Neuronal stem cell (in vitro differentiated cells): ENCODE results near the gene DCP2.

Source experiments
- DNase-seq: peaks from one replicate; pipeline ENCODE4 v3.0.0-alpha.2; 2013; ENCODE audit warnings: low spot score
- H2AFZ ChIP-seq: one replicate; pipeline ENCODE4 v1.6.1; 2013; ENCODE audit warnings: mild to moderate bottlenecking, low read length, inconsistent platforms
- H2AK5ac ChIP-seq: 2 replicates; pipeline ENCODE4 v1.6.1; 2013; ENCODE audit warnings: low read depth, mild to moderate bottlenecking, inconsistent platforms, low read length, moderate library complexity, mixed read lengths
- H2BK120ac ChIP-seq: 2 replicates; pipeline ENCODE4 v1.6.1; 2013; ENCODE audit warnings: low read depth, mild to moderate bottlenecking, inconsistent platforms, low read length, moderate library complexity, mixed read lengths
- H2BK12ac ChIP-seq: one replicate; pipeline ENCODE4 v1.6.1; 2013; ENCODE audit warnings: low read length, inconsistent platforms
- H2BK15ac ChIP-seq: 2 replicates; pipeline ENCODE4 v1.6.1; 2013; ENCODE audit warnings: mild to moderate bottlenecking, low read length, inconsistent platforms, mixed read lengths
- H2BK5ac ChIP-seq: one replicate; pipeline ENCODE4 v1.6.1; 2013; ENCODE audit warnings: inconsistent platforms, mild to moderate bottlenecking, low read length, moderate library complexity
- H3K14ac ChIP-seq: one replicate; pipeline ENCODE4 v1.6.1; 2013; ENCODE audit warnings: low read length, inconsistent platforms
- H3K18ac ChIP-seq: 2 replicates; pipeline ENCODE4 v1.6.1; 2013; ENCODE audit warnings: low read length, inconsistent platforms
- H3K23ac ChIP-seq: 2 replicates; pipeline ENCODE4 v1.6.1; 2013; ENCODE audit warnings: low read depth, mild to moderate bottlenecking, mixed read lengths, low read length, inconsistent platforms; ENCODE audit not compliant: poor library complexity
- H3K27ac ChIP-seq: replicated peaks from 3 replicates; pipeline ENCODE4 v1.5.1; 2013; ENCODE audit warnings: low read length, inconsistent platforms
- H3K27me3 ChIP-seq, 3 experiments: 2 replicates each; pipeline ENCODE4 v1.6.1; 2013; ENCODE audit warnings: low read length in 3 of 3, mild to moderate bottlenecking in 2 of 3, inconsistent platforms in 1 of 3, low read depth in 1 of 3, mixed read lengths in 1 of 3, moderate library complexity in 1 of 3; ENCODE audit not compliant: control insufficient read depth in 3 of 3, insufficient read depth in 3 of 3
- H3K36me3 ChIP-seq, 2 donors: replicated peaks in 1 of 2; 2 replicates each; pipeline ENCODE4 v1.6.1; 2013; ENCODE audit warnings: low read length in 2 of 2; ENCODE audit not compliant: control insufficient read depth in 2 of 2, insufficient read depth in 2 of 2
- H3K4ac ChIP-seq: 2 replicates; pipeline ENCODE4 v1.6.1; 2013; ENCODE audit warnings: inconsistent platforms, mild to moderate bottlenecking, low read length, moderate library complexity
- H3K4me1 ChIP-seq, 2 donors: 1 replicate in 1 of 2; 2 replicates in 1 of 2; pipeline ENCODE4 v1.6.1; 2013; ENCODE audit warnings: low read length in 2 of 2, low read depth in 1 of 2; ENCODE audit not compliant: control insufficient read depth in 2 of 2, insufficient read depth in 1 of 2
- H3K4me2 ChIP-seq: one replicate; pipeline ENCODE4 v1.6.1; 2013; ENCODE audit warnings: mild to moderate bottlenecking, low read length, inconsistent platforms; ENCODE audit not compliant: insufficient read depth, poor library complexity, severe bottlenecking
- H3K4me3 ChIP-seq, 2 donors: 2 replicates each; pipeline ENCODE4 v1.5.1; 2013; ENCODE audit warnings: low read length in 2 of 2, mild to moderate bottlenecking in 2 of 2, inconsistent platforms in 1 of 2, moderate library complexity in 1 of 2
- H3K79me1 ChIP-seq: one replicate; pipeline ENCODE4 v1.6.1; 2013; ENCODE audit warnings: low read depth, mild to moderate bottlenecking, inconsistent platforms, low read length, moderate library complexity
- H3K9ac ChIP-seq: one replicate; pipeline ENCODE4 v1.6.1; 2013; ENCODE audit warnings: mild to moderate bottlenecking, low read depth, low read length, inconsistent platforms; ENCODE audit not compliant: poor library complexity
- H3K9me3 ChIP-seq, 2 donors: replicated peaks in 1 of 2; 2 replicates each; pipeline versions ENCODE3 to v1.6.1; 2013; ENCODE audit warnings: low read length in 2 of 2, mild to moderate bottlenecking in 2 of 2, inconsistent platforms in 1 of 2, low read depth in 1 of 2, mixed read lengths in 1 of 2, moderate library complexity in 1 of 2; ENCODE audit not compliant: control insufficient read depth in 2 of 2, insufficient read depth in 1 of 2
- H4K8ac ChIP-seq: one replicate; pipeline ENCODE4 v1.6.1; 2013; ENCODE audit warnings: low read depth, mild to moderate bottlenecking, inconsistent platforms, low read length, moderate library complexity
- H4K91ac ChIP-seq: one replicate; pipeline ENCODE4 v1.6.1; 2013; ENCODE audit warnings: low read length, low read depth, mild to moderate bottlenecking, inconsistent platforms; ENCODE audit not compliant: poor library complexity
- WGBS, 2 donors: extraction: QIAGEN DNeasy Blood & Tissue Kit; methylation state at CpG; one replicate each; pipeline ENCODE4 v1.1.7; 2013; ENCODE audit warnings: missing lambda C conversion rate in 2 of 2, mixed read lengths in 1 of 2; ENCODE audit not compliant: insufficient read length in 2 of 2, insufficient replicate concordance in 1 of 2; ENCODE audit errors: extremely low coverage in 2 of 2; 5-methylcytosine and 5-hydroxymethylcytosine counted together

The DCP2 gene

DNA sequence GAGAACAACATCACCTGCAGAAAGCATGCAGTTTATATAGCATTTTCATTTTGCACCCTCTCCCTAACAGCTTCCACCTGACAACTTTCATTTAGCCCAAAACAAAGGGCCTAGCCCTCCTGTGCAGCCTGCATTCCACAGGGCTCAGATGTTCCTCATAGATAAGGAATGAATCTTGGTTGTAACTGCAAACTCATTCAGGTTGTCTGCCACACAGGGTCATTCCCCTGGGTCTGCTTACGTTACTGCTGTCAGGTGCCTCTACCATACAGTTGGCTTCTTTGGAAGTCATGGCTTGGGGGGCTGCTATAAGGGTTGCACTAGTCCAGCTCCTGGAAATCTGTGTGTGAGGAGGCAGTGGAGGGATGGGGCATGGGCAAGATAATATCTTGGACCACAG, 2.7 kb upstream of the DCP2 start:
- Histone ChIP-seq H3K23ac (no peak overlapping the region), H3K4ac (no peak overlapping the region), H3K14ac (no peak overlapping the region), H2BK5ac (no peak overlapping the region), H3K4me1 (peaks cover 13 to 17% of the 10 kb centered on the region in 2 donors), H3K4me2 (no peak overlapping the region), H2AK5ac (no peak overlapping the region), H2BK15ac (no peak overlapping the region), H3K9me3 (no peaks in the 10 kb centered on the region), H3K79me1 (peaks cover 2% of the 10 kb centered on the region), H3K4me3 (no peak overlapping the region), H3K18ac (no peak overlapping the region), H2BK120ac (no peak overlapping the region), H4K8ac (no peak overlapping the region), H3K9ac (no peak overlapping the region), H3K36me3 (peaks cover 0 to 3% of the 10 kb centered on the region in 2 donors), H3K27ac (no peak overlapping the region), H2BK12ac (no peak overlapping the region), H2AFZ (no peak overlapping the region), H3K27me3 (no peaks in the 10 kb centered on the region), H4K91ac (no peak overlapping the region)
- WGBS, 2 donors: no CpG with 5 or more reads among the region's 1 CpG
- DNase-seq: no peak

GRCh38 chr5:112974901-112975300, 1.7 kb upstream of the DCP2 start:
- no peak overlapping the region for H2BK5ac ChIP-seq
- H2BK120ac ChIP-seq: no peak overlapping the region
- no peak overlapping the region for H3K4me2 ChIP-seq
- H2AFZ ChIP-seq: no peak overlapping the region
- WGBS, 2 donors: no CpG with 5 or more reads among the region's 1 CpG
- no peak overlapping the region for H3K4me3 ChIP-seq
- H4K8ac ChIP-seq: no peak overlapping the region
- H3K9ac ChIP-seq: no peak overlapping the region
- peaks cover 7 to 11% of the 10 kb centered on the region in 2 donors for H3K4me1 ChIP-seq
- H3K23ac ChIP-seq: no peak overlapping the region
- H4K91ac ChIP-seq: no peak overlapping the region
- H3K14ac ChIP-seq: no peak overlapping the region
- no peak overlapping the region for H3K18ac ChIP-seq
- H3K27me3 ChIP-seq: no peaks in the 10 kb centered on the region
- no peak overlapping the region for H3K4ac ChIP-seq
- H2BK12ac ChIP-seq: no peak overlapping the region
- peaks cover 2% of the 10 kb centered on the region for H3K79me1 ChIP-seq
- H3K27ac ChIP-seq: no peak overlapping the region
- no peak overlapping the region for H2BK15ac ChIP-seq
- H3K9me3 ChIP-seq: no peaks in the 10 kb centered on the region
- H2AK5ac ChIP-seq: peak overlapping the region; percentile 78
- no peak for DNase-seq
- H3K36me3 ChIP-seq: peaks cover 0 to 3% of the 10 kb centered on the region in 2 donors

GRCh38 chr5:112975721-112976431, 722 bp upstream of the DCP2 start:
- H2BK15ac ChIP-seq: no peak overlapping the region
- H3K4me1 ChIP-seq: peaks cover 7 to 11% of the 10 kb centered on the region in 2 donors
- H3K14ac ChIP-seq: no peak overlapping the region
- H3K27me3 ChIP-seq: no peaks in the 10 kb centered on the region
- peak overlapping the region; percentile 37 to 68 for H3K4me3 ChIP-seq
- no peak overlapping the region for H2AK5ac ChIP-seq
- peak overlapping the region; percentile 67 for H3K4me2 ChIP-seq
- peak overlapping the region; percentile 66 for H3K18ac ChIP-seq
- no peak overlapping the region for H3K23ac ChIP-seq
- peaks cover 0 to 11% of the 10 kb centered on the region in 2 donors for H3K36me3 ChIP-seq
- peak overlapping the region; percentile 81 for H2AFZ ChIP-seq
- no CpG with 5 or more reads among the region's 11 CpGs for WGBS, 2 donors
- H3K79me1 ChIP-seq: peaks cover 2% of the 10 kb centered on the region
- H3K9ac ChIP-seq: no peak overlapping the region
- H3K9me3 ChIP-seq: no peaks in the 10 kb centered on the region
- H4K91ac ChIP-seq: no peak overlapping the region
- no peak overlapping the region for H2BK12ac ChIP-seq
- no peak overlapping the region for H2BK120ac ChIP-seq
- DNase-seq: no peak
- H3K4ac ChIP-seq: no peak overlapping the region
- H2BK5ac ChIP-seq: no peak overlapping the region
- no peak overlapping the region for H4K8ac ChIP-seq
- H3K27ac ChIP-seq: peak overlapping the region; percentile 77

- no peak overlapping the region for H3K14ac ChIP-seq
- WGBS, 2 donors: no CpG with 5 or more reads among the region's 16 CpGs
- H3K9ac ChIP-seq: no peak overlapping the region
- peak overlapping the region; percentile 89 for H2AFZ ChIP-seq
- H3K18ac ChIP-seq: no peak overlapping the region
- peaks cover 2% of the 10 kb centered on the region for H3K79me1 ChIP-seq
- peak overlapping the region; percentile 65 for H3K4me2 ChIP-seq
- peak overlapping the region; percentile 96 for H3K27ac ChIP-seq
- H2BK5ac ChIP-seq: no peak overlapping the region
- H2BK15ac ChIP-seq: no peak overlapping the region
- H3K9me3 ChIP-seq: peaks cover 0 to 16% of the 10 kb centered on the region in 2 donors
- peaks cover 7 to 13% of the 10 kb centered on the region in 2 donors for H3K4me1 ChIP-seq
- no peak overlapping the region for H3K4ac ChIP-seq
- no peak overlapping the region for H4K8ac ChIP-seq
- no peak overlapping the region for H2AK5ac ChIP-seq
- H2BK120ac ChIP-seq: no peak overlapping the region
- H4K91ac ChIP-seq: no peak overlapping the region
- H2BK12ac ChIP-seq: no peak overlapping the region
- no peak for DNase-seq
- H3K4me3 ChIP-seq: peak overlapping the region; percentile 68 to 97
- H3K36me3 ChIP-seq: peaks cover 0 to 26% of the 10 kb centered on the region in 2 donors
- H3K23ac ChIP-seq: no peak overlapping the region
- H3K27me3 ChIP-seq: no peaks in the 10 kb centered on the region
These were observed 853 bp downstream of the DCP2 start for GRCh38 chr5:112977440-112977861.
